Left cardiac atrium (tissue), 4 donors: ENCODE data around the gene ACMSD. TPM values are rescaled to one million over a fixed set of nuclear protein-coding genes. Genes with fewer than 3 reads are reported as not detected.

Source experiments
- ATAC-seq, 2 donors: fragments of 200-7000 bp; cut with Tn5 transposase; one replicate each; pipeline ENCODE4 v1.9.1; 2020; ENCODE audit warnings: mild to moderate bottlenecking in 2 of 2, moderate library complexity in 2 of 2
- DNase-seq: peaks from one replicate; pipeline ENCODE4 v3.0.0-alpha.2; 2020
- intact Hi-C, 2 donors: fragments of 100-400 bp; cut with DNase I; formaldehyde crosslinking; loops; one replicate each; pipeline versions ENCODE4 v1.14.1 to v1.15.1; 2022 to 2023
- microRNA-seq, 2 donors: library from miRNA; unstranded; fragments of <30 nt; microRNA quantifications; one replicate each; pipeline ENCODE4 v1.2.0, GENCODE V29; 2020
- total RNA-seq, 2 donors: library from RNA; stranded (reverse); fragmentation: NEBNext Ultra II Directional; extraction: Animal tissue kit (Norgen Biotek cat#: 25700); gene quantifications; one replicate each; pipeline ENCODE4 v1.2.1, GENCODE V29; 2021
- donor health status: DM: no; HTN: yes; CAD: no.
- donor health status: DM: no; HTN: yes; CAD: no; lungs with severe emphysema.
- donor health status: DM: yes; HTN: yes; CAD: no.
- donor health status: Dilated cardiomyopathy.

Gene ACMSD
- total RNA-seq, 2 donors from 2014 or later: not detected

DNA sequence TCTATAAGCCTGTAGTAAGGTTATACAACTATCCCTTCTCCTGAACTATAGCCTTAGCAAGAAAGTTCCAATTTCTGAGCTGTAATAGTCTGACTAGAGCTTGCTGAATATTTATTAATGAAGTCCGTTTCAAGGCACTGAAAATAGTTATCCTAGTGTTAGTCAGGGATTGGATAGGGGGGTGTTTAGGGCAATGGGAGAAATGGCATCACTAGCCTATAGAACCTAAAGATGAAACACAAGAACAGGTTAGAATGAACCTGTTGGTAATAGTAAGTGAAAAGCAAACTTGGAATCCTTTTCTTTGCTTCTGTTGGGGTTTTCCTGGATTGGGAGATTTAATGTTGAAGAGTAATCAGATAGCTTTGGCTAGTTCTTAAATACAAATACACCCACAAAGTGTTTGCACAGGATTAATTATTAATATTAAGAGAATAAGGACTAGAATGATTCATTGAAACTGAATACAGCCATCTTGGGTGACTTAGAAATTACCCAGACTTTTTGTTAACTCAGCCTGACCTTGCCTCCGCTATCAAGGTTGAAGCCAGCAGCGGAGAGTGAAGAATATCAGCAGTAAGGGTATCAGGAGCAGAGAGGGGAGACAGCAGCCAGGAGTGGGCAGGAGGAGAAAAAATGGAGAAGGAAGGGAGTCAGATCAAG lies 94.6 kb downstream of the ACMSD start:
- ATAC-seq (no peak), DNase-seq (no peak)
- intact Hi-C loops: no loop called here

DNA sequence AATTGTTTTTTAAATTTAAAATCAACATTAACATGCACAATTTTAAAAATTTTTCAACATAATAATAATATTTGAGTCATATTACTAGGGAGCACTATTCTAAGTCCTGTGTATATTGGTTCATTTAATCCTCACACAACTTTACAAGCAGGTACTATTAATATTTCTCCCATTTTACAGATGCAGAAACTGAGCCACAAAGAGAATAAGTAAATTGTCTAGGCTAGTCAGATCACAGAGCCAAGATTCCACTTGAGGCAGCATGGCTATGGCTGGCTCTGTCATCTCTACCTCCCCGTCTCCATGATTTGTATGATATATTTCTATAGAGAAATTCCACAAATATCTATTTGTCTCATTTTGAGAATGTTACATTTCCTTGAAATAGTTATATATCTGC lies 95.3 kb downstream of the ACMSD start:
- intact Hi-C loops: no loop called here

DNA sequence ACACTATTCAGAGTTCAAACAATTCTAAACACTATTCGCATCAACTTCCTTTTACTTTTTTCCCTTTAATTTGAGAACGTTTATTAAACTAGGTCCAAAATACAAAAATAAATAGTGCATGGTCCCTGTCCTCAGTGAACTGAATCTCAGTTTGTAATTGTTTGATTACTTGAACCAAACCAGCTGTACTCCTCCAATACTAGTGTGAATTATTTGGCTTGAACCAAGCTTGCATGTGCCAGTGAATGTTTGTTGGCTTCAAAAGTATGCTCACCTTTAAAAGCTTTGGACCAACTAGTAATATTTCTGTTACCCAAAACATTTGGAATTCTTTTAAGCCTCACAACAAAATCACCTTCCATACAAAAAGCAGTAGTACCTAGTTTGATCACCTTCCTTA lies 95.7 kb downstream of the ACMSD start:
- ATAC-seq (no peak), DNase-seq (no peak)
- intact Hi-C loops: no loop called here

More for the DNA sequence above, 95.3 kb downstream of the ACMSD start:
- ATAC-seq (no peak), DNase-seq (no peak)

DNA sequence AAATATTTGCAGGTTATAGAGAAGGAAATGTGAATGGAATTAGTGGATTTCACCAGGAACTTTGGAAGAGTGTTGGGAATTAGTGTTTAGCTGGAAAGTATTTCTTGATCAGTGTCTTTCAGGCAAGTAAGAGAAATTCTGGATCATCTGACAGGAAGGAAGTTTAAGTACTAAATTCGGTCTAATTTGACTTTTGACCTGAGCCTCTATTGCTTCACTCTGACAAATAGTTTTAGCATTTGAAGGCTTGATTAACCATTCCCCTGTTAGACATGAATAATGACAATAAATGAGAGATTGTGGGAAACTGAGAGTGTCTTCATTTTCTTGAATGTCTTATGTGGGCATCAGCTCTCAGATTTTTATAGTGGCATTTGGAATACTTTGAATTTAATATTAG lies 96.2 kb downstream of the ACMSD start:
- ATAC-seq: no peak
- no peak for DNase-seq
- intact Hi-C loops: no loop called here

DNA sequence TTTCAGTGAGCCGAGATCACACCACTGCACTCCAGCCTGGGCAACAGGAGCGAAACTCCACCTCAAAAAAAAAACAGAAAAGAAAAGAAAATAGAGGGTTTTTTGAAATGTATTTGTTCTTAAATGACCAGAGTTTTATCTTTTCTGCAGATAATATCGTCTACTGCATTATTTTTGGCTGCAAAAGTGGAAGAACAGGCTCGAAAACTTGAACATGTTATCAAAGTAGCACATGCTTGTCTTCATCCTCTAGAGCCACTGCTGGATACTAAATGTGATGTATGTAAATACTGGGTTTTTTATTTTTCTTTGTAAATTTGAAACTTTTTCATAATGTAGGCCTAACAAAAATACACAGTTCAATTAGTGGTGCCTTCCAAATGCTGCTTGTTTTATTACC lies 98.3 kb downstream of the ACMSD start:
- no peak for DNase-seq
- intact Hi-C loops: no loop called here
- no peak for ATAC-seq

DNA sequence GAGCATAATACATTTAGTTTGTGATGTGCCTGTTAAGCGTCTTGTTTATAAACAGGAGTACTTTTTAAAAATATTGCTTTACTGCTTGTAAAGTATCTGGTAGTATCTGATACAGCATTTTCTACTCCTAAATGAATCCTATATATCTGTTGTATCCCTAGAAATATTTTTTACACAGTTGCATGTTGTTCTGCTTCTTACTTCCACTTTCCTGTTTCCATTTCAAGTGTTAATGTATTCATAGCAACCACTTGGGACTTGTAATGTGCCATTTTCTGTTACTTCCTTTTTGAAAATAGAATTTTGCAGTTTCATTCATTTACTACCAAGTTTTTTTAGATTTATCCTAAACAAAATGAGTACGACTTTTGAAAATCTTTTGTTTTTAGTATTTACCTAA lies 105.1 kb downstream of the ACMSD start:
- intact Hi-C loops: no loop called here
- ATAC-seq (no peak), DNase-seq (no peak)

DNA sequence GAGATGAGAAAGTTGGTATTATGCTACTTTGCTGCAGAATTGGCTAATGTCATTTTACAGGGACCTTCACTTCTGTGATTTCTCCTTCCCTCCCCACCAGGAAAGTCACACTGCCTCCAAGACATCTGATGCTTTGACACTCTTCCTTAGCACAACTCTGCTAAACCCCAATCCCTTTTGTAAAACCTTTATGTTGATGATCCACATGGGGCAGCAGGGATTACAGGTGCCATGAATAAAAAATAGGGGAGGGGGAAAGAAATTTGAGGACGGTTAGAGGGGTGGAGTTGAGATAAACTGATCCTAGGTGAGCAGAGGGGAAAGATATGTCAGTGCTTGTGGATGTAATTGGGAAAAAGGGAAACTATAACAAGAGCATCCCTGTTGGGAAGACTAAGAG lies 106.6 kb downstream of the ACMSD start:
- intact Hi-C loops: no loop called here
- ATAC-seq: no peak
- DNase-seq: no peak

DNA sequence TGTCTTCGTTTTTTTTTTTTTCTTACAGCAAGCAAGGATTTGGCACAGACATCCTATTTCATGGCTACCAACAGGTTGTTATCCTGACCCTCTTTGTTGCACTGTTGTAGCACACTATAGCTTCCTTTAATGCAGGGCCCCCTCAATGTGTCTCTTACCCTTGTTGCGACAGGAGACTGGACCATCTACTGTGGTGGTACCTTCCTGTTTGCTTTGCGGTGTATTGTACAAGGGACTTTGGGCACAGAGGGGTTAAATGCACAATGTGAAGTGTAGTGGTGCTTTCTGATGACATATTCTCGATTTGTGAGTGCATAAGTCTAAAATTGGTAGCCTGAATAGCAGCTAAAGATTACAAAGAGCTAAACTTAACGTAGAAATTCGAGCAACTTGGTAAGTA lies 107.7 kb downstream of the ACMSD start:
- no peak for ATAC-seq
- no peak for DNase-seq
- intact Hi-C loops: no loop called here

DNA sequence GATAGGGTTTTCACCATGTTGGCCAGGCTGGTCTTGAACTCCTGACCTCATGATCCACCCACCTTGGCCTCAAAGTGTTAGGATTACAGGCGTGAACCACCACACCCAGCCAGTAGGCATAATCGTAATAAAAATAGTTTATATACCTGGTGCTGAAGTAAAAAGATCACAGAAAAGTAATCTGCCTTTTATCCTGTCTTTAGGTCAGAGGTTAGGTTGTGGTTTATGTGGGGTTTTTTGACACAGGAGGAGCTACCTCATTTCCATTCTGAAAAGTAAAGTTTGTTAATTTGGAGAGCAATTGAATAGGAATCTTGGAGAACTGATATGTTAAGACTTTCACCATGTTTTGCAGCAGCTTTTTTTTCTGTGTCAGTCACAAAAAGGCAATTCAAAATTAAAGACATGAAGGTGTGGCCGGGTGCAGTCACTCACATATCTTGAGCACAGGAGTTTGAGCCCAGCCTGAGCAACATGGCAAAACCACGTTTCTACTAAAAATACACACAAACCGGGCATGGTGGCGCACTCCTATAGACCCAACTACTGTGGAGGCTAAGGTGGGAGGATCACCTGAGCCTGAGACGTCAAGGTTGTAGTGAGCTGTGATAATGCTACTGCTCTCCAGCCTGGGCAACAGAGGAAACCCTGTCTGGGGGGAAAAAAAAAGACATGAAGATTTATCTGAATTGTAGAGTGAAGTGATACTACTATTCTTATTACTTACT lies 111.7 kb downstream of the ACMSD start:
- intact Hi-C loops: no loop called here
- ATAC-seq (no peak), DNase-seq (no peak)

DNA sequence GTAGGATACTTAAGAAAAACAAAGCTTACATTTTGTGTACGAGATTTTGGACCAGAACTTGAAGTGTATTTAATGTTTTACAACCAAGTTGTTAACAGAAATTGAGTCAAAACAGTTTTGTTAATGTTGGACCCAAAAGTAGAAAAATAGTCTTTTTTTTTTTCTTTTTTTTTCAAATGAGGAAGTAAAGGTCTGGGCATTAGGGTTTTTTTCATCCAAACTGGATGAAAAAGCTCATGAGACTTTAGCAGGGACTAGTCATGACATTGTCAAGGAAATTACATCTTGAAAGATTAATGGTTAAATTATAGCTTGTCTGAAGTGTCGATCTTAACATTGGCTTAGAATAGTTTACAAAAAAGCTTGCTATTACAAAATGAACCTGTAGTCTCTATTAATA lies 112.5 kb downstream of the ACMSD start:
- no peak for ATAC-seq
- no peak for DNase-seq
- intact Hi-C loops: no loop called here

Small RNAs within 50 kb of the gene (microRNA-seq; reads per million reads assigned to microRNA genes)
- 0 to 0.20 reads per million in 2 donors for gene MIR5590

Other genes with a start within 250 kb of the ACMSD start
- gene TMEM163, start 119.6 kb upstream of the ACMSD start, total RNA-seq: 10 to 100 TPM in 1 of 2 donors, 1 to 10 TPM in 1; 3.5 to 11.6 TPM
- gene CCNT2, start 80.2 kb downstream of the ACMSD start, total RNA-seq: 10 to 100 TPM; 20.3 to 24.2 TPM
- not detected for gene MAP3K19, start 208.8 kb downstream of the ACMSD start, total RNA-seq
- gene RAB3GAP1, start 213.7 kb downstream of the ACMSD start, total RNA-seq: 10 to 100 TPM; 33.3 to 38.9 TPM